ENCODE data around the gene GRID1.

The GRID1 gene

GRCh38 chr10:85922356-85923129 lies 444.1 kb downstream of the GRID1 start:
- H2AFZ ChIP-seq (ENCODE audit: low read length): no peak overlapping the region

GRCh38 chr10:85921789-85922188 lies 444.8 kb downstream of the GRID1 start:
- H3K36me3 ChIP-seq (ENCODE audit: insufficient read depth, low read length): no peaks in the 10 kb centered on the region
- no peak for TF ChIP-seq EZH2 (IDR thresholded peaks at IDR 0.05; ENCODE audit: borderline replicate concordance, low read length)
- TF ChIP-seq CTCF (IDR thresholded peaks at IDR 0.05; ENCODE audit: low read length): no peak
- no peaks in the 10 kb centered on the region for H3K27me3 ChIP-seq (ENCODE audit: insufficient read depth, low read length)
- no peak overlapping the region for H3K9ac ChIP-seq (ENCODE audit: low read length)
- no peaks in the 10 kb centered on the region for H3F3A ChIP-seq (ENCODE audit: insufficient read depth, low read length)
- H3K9me2 ChIP-seq (ENCODE audit: low read depth, low read length): no peaks in the 10 kb centered on the region
- no peaks in the 10 kb centered on the region for H3K9me3 ChIP-seq (ENCODE audit: low read length)
- H3K79me2 ChIP-seq (ENCODE audit: insufficient read depth, low read length): no peaks in the 10 kb centered on the region
- H3K27ac ChIP-seq (ENCODE audit: low read depth, low read length, poor library complexity, severe bottlenecking): no peak overlapping the region
- no peak overlapping the region for H2AFZ ChIP-seq (ENCODE audit: low read length)
- H3K4me1 ChIP-seq (ENCODE audit: insufficient read depth, low read length, severe bottlenecking): no peaks in the 10 kb centered on the region
- H3K4me2 ChIP-seq (ENCODE audit: low read length): no peak overlapping the region
- H3K4me3 ChIP-seq (ENCODE audit: low read depth, low read length, poor library complexity, severe bottlenecking): no peak overlapping the region
- no peaks in the 10 kb centered on the region for H4K20me1 ChIP-seq (ENCODE audit: insufficient read depth, low read length)

More at GRCh38 chr10:85922356-85923129, 444.1 kb downstream of the GRID1 start:
- Histone ChIP-seq H3K4me2 (ENCODE audit: low read length) (no peak overlapping the region), H3F3A (ENCODE audit: insufficient read depth, low read length) (no peaks in the 10 kb centered on the region), H4K20me1 (ENCODE audit: insufficient read depth, low read length) (no peaks in the 10 kb centered on the region), H3K9ac (ENCODE audit: low read length) (no peak overlapping the region), H3K27ac (ENCODE audit: low read depth, low read length, poor library complexity, severe bottlenecking) (no peak overlapping the region), H3K36me3 (ENCODE audit: insufficient read depth, low read length) (no peaks in the 10 kb centered on the region), H3K9me3 (ENCODE audit: low read length) (no peaks in the 10 kb centered on the region), H3K27me3 (ENCODE audit: insufficient read depth, low read length) (no peaks in the 10 kb centered on the region), H3K4me3 (ENCODE audit: low read depth, low read length, poor library complexity, severe bottlenecking) (no peak overlapping the region), H3K9me2 (ENCODE audit: low read depth, low read length) (no peaks in the 10 kb centered on the region), H3K79me2 (ENCODE audit: insufficient read depth, low read length) (no peaks in the 10 kb centered on the region), H3K4me1 (ENCODE audit: insufficient read depth, low read length, severe bottlenecking) (no peaks in the 10 kb centered on the region)
- TF ChIP-seq EZH2 (IDR thresholded peaks at IDR 0.05; ENCODE audit: borderline replicate concordance, low read length) (no peak), CTCF (IDR thresholded peaks at IDR 0.05; ENCODE audit: low read length) (no peak)

GRCh38 chr10:85920311-85920710 lies 446.3 kb downstream of the GRID1 start:
- TF ChIP-seq EZH2 (IDR thresholded peaks at IDR 0.05; ENCODE audit: borderline replicate concordance, low read length): no peak
- no peak for TF ChIP-seq CTCF (IDR thresholded peaks at IDR 0.05; ENCODE audit: low read length)
- no peak overlapping the region for H2AFZ ChIP-seq (ENCODE audit: low read length)

More at GRCh38 chr10:85920311-85920710, 446.3 kb downstream of the GRID1 start:
- Histone ChIP-seq H4K20me1 (ENCODE audit: insufficient read depth, low read length) (no peaks in the 10 kb centered on the region), H3K4me3 (ENCODE audit: low read depth, low read length, poor library complexity, severe bottlenecking) (no peak overlapping the region), H3F3A (ENCODE audit: insufficient read depth, low read length) (no peaks in the 10 kb centered on the region), H3K79me2 (ENCODE audit: insufficient read depth, low read length) (no peaks in the 10 kb centered on the region), H3K9me2 (ENCODE audit: low read depth, low read length) (no peaks in the 10 kb centered on the region), H3K27ac (ENCODE audit: low read depth, low read length, poor library complexity, severe bottlenecking) (no peak overlapping the region), H3K27me3 (ENCODE audit: insufficient read depth, low read length) (no peaks in the 10 kb centered on the region), H3K36me3 (ENCODE audit: insufficient read depth, low read length) (no peaks in the 10 kb centered on the region), H3K9ac (ENCODE audit: low read length) (no peak overlapping the region), H3K4me2 (ENCODE audit: low read length) (no peak overlapping the region), H3K9me3 (ENCODE audit: low read length) (no peaks in the 10 kb centered on the region), H3K4me1 (ENCODE audit: insufficient read depth, low read length, severe bottlenecking) (no peaks in the 10 kb centered on the region)
